ENCODE results near the gene ARFGAP1. TPM values are rescaled to one million over a fixed set of nuclear protein-coding genes. Genes with fewer than 3 reads are reported as not detected.

The ARFGAP1 gene
- polyA plus RNA-seq, 1 donor (not counting 4 experiments of a cell fraction or from before 2014, with no cell fraction given), result 31.5 TPM

DNA sequence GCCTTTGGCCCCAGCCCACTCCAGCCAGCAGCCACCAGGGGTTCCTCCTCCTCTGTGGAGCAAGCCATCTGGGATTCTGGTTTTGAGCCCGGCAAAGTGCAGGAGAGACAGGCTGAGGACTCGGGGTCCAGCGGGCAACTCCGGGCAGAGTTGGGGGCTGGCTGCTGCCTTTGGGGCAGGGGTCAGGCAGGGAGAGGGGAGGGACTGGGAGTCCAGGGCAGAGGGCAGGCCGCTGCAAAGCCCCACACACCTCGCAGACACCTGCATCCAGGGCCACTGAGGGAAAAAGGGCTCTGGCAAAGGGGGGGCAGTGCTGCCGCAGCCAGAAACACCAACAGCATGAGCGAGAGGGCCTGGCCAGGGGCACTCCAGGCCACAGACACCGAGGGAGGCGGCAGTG, 28.1 kb upstream of the ARFGAP1 start:
- H4K20me1 ChIP-seq (ENCODE audit: control insufficient read depth, extremely low read depth, insufficient read depth, low read length), result no peaks in the 10 kb centered on the region
- H2AFZ ChIP-seq (ENCODE audit: control insufficient read depth, low read length), result no peak overlapping the region
- no peaks in the 10 kb centered on the region for H3K79me2 ChIP-seq (ENCODE audit: control insufficient read depth, insufficient read depth, low read length)
- no peaks in the 10 kb centered on the region for H3K9me1 ChIP-seq (ENCODE audit: control insufficient read depth, extremely low read depth, insufficient read depth, low read length)
- H3K9me3 ChIP-seq (ENCODE audit: control insufficient read depth, low read depth, low read length), result no peaks in the 10 kb centered on the region
- TF ChIP-seq, protein P1, sequence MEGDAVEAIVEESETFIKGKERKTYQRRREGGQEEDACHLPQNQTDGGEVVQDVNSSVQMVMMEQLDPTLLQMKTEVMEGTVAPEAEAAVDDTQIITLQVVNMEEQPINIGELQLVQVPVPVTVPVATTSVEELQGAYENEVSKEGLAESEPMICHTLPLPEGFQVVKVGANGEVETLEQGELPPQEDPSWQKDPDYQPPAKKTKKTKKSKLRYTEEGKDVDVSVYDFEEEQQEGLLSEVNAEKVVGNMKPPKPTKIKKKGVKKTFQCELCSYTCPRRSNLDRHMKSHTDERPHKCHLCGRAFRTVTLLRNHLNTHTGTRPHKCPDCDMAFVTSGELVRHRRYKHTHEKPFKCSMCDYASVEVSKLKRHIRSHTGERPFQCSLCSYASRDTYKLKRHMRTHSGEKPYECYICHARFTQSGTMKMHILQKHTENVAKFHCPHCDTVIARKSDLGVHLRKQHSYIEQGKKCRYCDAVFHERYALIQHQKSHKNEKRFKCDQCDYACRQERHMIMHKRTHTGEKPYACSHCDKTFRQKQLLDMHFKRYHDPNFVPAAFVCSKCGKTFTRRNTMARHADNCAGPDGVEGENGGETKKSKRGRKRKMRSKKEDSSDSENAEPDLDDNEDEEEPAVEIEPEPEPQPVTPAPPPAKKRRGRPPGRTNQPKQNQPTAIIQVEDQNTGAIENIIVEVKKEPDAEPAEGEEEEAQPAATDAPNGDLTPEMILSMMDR (optimal IDR thresholded peaks at IDR 0.05 in 1 of 3, IDR thresholded peaks at IDR 0.05 in 1 of 3, conservative IDR thresholded peaks at IDR 0.05 in 1 of 3; ENCODE audit: extremely low read depth in 1 of 3, insufficient read depth in 2 of 3, low read length in 3 of 3), result no peak
- no peak for TF ChIP-seq EZH2 (IDR thresholded peaks at IDR 0.05; ENCODE audit: low read length)
- no peaks in the 10 kb centered on the region for H3K4me1 ChIP-seq (ENCODE audit: control insufficient read depth, extremely low read depth, insufficient read depth, low read length)
- H3K27me3 ChIP-seq (ENCODE audit: control insufficient read depth, extremely low read depth, insufficient read depth, low read length), result peaks cover 35% of the 10 kb centered on the region
- DNase-seq (ENCODE audit: low read depth, low spot score), result no peak
- H3K9ac ChIP-seq (ENCODE audit: control insufficient read depth, extremely low read depth, insufficient read depth, low read length), result no peak overlapping the region
- H3K27ac ChIP-seq (ENCODE audit: control insufficient read depth, insufficient read depth, low read length), result no peak overlapping the region
- dilution Hi-C loops (cut with MboI; ENCODE audit: extremely low pct_ligation_motif_present, low sequenced_read_pairs), result no loop called here
- H3K4me2 ChIP-seq (ENCODE audit: control insufficient read depth, extremely low read depth, insufficient read depth, low read depth, low read length), result no peak overlapping the region
- H3K36me3 ChIP-seq (ENCODE audit: control insufficient read depth in 2 of 2, extremely low read depth in 1 of 2, insufficient read depth in 2 of 2, low read length in 2 of 2), result no peaks in the 10 kb centered on the region
- H3K4me3 ChIP-seq (ENCODE audit: control insufficient read depth in 2 of 3, extremely low read depth in 1 of 3, insufficient read depth in 2 of 3, low read depth in 1 of 3, low read length in 3 of 3), result no peak overlapping the region
- no peak for FAIRE-seq

DNA sequence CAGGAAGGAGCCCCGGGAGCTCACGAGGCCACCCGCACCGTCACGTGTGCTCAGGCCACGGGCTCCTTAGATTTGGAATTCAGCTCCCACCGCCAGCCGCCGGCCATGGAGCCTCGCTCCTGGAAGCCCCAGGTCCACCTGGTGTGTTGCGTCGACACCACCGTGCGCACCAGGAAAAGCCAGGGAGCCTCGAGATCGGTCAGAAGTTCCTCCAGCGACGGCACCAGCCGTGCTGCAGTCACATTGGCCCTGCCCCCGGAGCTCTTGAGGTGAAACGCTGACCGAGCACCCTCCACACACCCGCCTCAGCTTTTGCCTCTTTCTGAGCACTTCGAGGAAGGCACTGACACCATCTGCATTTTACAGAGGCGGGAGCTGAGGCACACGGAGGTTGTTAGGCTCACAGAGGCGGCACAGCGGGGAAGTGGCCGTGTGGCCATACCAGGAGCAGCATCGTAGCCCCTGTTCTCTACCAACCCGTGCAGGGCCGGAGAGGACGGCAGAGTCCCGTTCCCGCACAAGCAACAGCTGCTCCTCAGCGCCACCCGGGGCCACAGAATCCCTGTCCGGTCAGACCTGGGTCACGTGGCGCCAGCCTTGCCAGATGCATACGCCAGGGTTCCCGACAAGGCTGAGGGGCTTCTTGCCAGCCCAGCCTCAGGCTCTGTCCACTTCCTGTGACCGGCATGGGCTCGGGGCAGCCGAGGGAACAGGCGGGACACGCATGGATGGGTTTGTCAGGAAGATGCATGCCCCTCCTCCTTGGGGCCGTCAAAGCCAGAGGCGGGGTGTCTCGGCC, 25.9 kb upstream of the ARFGAP1 start:
- no peak overlapping the region for H3K4me2 ChIP-seq (ENCODE audit: control insufficient read depth, extremely low read depth, insufficient read depth, low read depth, low read length)
- no peaks in the 10 kb centered on the region for H4K20me1 ChIP-seq (ENCODE audit: control insufficient read depth, extremely low read depth, insufficient read depth, low read length)
- no peaks in the 10 kb centered on the region for H3K79me2 ChIP-seq (ENCODE audit: control insufficient read depth, insufficient read depth, low read length)
- H3K27ac ChIP-seq (ENCODE audit: control insufficient read depth, insufficient read depth, low read length), result no peak overlapping the region
- no peak for FAIRE-seq
- no peaks in the 10 kb centered on the region for H3K4me1 ChIP-seq (ENCODE audit: control insufficient read depth, extremely low read depth, insufficient read depth, low read length)
- H3K9me3 ChIP-seq (ENCODE audit: control insufficient read depth, low read depth, low read length), result no peaks in the 10 kb centered on the region
- dilution Hi-C loops (cut with MboI; ENCODE audit: extremely low pct_ligation_motif_present, low sequenced_read_pairs), result no loop called here
- no peak for DNase-seq (ENCODE audit: low read depth, low spot score)
- no peak overlapping the region for H3K9ac ChIP-seq (ENCODE audit: control insufficient read depth, extremely low read depth, insufficient read depth, low read length)
- H3K27me3 ChIP-seq (ENCODE audit: control insufficient read depth, extremely low read depth, insufficient read depth, low read length), result peaks cover 36% of the 10 kb centered on the region
- no peak overlapping the region for H2AFZ ChIP-seq (ENCODE audit: control insufficient read depth, low read length)
- TF ChIP-seq EZH2 (IDR thresholded peaks at IDR 0.05; ENCODE audit: low read length), result no peak
- TF ChIP-seq, protein P1 (optimal IDR thresholded peaks at IDR 0.05 in 1 of 3, IDR thresholded peaks at IDR 0.05 in 1 of 3, conservative IDR thresholded peaks at IDR 0.05 in 1 of 3; ENCODE audit: extremely low read depth in 1 of 3, insufficient read depth in 2 of 3, low read length in 3 of 3), result no peak
- no peak overlapping the region for H3K4me3 ChIP-seq (ENCODE audit: control insufficient read depth in 2 of 3, extremely low read depth in 1 of 3, insufficient read depth in 2 of 3, low read depth in 1 of 3, low read length in 3 of 3)
- no peaks in the 10 kb centered on the region for H3K9me1 ChIP-seq (ENCODE audit: control insufficient read depth, extremely low read depth, insufficient read depth, low read length)
- no peaks in the 10 kb centered on the region for H3K36me3 ChIP-seq (ENCODE audit: control insufficient read depth in 2 of 2, extremely low read depth in 1 of 2, insufficient read depth in 2 of 2, low read length in 2 of 2)
